CD1c-positive myeloid dendritic cell (primary cell): ENCODE results near the gene AVPR1A.

Experiments used
- DNase-seq: peaks from one replicate; pipeline ENCODE4 v3.0.0-alpha.2; 2016; ENCODE audit errors: extremely low spot score

AVPR1A gene

DNA sequence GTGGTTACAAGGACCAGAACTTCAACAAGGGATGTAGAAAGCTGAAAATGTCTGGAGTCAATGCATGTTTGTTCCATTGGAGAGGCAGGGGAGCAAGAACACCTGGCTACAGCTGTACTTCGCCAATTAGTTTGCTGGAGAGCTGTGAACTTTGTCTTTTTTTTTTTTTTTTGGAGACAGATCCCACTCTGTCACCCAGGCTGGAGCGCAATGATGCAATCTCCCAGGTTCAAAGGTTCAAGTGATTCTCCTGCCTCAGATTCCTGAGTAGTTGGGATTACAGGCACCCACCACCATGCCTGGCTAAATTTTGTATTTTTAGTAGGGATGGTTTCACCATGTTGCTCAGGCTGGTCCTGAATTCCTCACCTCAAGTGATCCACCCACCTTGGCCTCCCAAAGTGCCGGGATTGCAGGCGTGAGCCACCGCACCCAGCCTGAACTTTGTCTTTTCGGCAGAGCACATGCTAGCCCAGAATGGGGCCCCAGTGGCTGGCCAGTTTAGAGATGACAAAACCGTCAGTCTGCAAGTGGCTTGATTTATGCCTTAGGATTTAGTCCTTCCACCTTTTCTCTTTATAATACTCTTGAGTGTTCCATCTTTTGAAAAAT, 55.5 kb downstream of the AVPR1A start:
- DNase-seq = no peak

DNA sequence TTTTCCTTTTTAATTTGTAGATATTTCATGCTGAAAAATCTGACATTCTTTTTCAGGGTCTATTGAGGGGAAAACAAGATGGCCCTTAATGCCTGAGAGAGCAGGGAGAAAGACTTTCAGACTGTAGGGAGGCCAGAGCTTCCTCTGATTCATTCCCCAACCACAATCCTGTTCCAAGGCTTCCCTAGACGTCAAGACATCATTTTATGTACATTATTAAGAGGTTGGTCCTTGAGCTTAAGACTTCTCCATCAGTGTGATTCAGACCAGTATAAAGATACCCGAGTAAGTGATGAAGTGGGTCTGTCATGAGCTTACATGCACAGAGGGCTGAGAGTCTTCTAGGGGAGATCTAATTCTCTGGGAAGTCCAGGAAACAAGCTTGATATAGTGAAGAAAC, 57.3 kb downstream of the AVPR1A start:
- DNase-seq = no peak

DNA sequence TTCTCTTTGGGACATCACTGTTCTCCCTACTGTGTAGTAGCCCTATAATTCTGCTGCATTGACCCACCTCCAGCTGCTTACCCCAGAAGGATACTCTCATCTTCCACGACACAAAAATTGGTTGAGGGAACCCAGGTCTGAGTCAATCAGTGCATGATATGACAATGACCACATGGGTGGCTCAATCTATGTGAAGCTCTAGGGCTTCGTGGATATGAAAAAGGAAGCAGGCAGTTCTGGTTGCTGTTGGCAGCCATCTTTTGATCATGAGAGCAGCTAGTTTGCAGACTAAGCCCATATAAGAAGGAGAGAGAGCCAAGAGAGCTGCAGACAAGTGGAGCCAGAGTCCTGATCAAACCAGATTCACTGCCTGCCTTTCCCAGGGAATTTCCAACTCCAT, 57.9 kb downstream of the AVPR1A start:
- no peak for DNase-seq
